Hypothalamus (tissue), 51 donors: ENCODE measurements around the gene RNF144A.
"Not testable (repeated sequence)": the region's sequence is repeated elsewhere in the genome, so short reads cannot be mapped to it uniquely, and the experiment has no call there.

Experiments
- DNase-seq, 51 donors: peaks; one replicate each; lab custom pipeline; 2025; lab: John Stamatoyannopoulos, UW

Gene RNF144A

DNA sequence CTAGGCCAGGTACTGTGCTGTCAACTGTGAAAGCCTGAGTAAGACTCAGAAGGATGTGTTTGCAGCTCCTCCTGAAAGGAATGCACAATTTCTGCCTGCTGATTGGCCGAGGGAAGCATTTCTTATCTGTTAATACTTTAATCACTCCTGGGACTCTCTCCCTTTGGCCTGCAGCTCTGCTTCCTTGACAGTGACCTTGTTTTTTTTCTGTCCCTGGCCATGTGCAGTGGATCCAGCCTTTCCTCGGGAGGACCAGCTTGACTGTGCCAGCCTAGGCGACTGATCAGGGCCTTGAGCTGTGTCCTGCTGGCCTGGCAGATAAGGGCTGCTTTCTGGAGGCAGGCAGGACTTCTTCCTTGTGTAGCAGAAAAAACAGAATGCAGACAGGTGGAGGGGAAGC, 10.0 kb downstream of the RNF144A start:
- DNase-seq = peak in 1 of 51 donors; percentile 32

GRCh38 chr2:6927753-6928152, 10.5 kb downstream of the RNF144A start:
- no peak for DNase-seq

GRCh38 chr2:6928452-6928851, 11.2 kb downstream of the RNF144A start:
- no peak for DNase-seq

DNA sequence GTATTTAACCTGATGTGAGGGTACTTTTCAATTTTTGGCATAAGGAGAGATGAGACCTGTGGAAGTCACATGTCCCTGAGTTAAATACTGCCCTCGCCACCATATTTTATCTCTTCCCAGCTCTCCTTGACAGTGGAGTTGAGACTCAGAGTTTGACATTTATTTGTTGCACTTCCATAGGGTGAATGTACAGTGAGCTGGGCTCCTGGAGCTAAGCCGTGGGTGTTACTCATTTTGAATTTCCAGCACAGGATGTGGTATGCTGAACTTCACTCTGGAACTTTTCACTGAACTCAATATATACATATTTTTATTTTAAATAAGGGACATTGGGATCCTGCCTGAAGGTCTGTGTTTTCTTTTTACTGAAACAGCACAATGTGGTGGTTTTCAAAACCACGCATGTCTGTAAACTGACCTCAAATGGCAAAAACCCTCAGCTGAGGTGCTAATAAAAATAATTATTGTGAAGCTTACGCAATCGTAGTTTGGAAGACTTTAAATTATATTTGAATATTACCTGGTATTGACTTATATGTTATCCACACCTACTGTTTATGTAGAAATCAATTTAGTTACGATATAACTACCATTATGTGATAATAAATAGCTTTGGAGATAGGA, 12.1 kb downstream of the RNF144A start:
- DNase-seq = no peak

DNA sequence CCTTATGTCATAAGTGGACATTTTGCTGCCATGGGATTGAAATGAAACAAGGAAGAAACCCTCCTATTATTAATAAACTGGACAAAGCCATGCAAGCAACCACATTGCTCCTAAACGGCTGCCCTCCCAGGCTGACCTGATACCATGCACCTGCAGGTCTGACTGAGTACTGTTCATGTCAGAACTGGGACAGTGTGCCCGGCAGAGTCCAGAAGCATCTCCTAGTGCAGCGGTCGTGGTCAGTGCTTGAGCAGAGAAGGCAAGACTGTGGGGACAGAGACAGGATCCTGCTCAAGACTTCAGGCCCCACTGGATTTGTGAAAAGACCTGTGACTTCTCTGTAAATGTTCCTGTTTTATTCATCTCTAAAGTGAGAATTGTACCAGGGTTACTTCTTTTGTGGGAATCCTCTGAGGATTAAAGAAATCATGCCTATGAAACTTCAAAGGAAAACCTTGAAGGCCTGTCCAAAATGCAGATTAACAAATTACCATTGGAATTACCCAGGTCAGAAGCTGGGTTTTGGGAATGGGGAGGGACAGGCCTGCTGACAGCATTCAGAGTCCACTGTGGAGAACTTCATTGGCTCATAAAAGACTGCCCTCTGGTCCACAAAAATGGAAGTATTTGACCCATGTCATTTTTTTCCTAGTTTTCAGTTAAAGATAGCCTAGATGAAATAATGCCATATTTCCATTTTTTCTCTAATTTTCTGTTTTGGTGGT, 13.9 kb downstream of the RNF144A start:
- DNase-seq = no peak

GRCh38 chr2:6931753-6932152, 14.5 kb downstream of the RNF144A start:
- DNase-seq = no peak

DNA sequence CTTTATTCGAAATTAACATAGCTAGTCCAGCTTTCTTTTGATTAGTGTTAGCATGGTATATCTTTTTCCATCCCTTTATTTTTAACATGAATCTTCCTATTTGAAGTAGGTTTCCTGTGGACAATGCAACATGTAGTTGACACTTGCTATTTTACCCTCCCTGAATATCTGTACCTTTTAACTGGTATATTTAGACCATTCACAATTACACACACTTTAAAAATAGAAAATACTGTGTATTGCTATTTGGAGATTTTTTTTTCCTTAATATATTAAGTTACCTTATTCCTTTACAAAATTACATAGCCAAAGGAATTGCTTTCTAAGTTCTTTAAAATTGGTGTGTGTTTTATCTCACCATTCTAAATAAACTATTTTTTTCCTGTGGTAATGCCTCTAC, 15.0 kb downstream of the RNF144A start:
- no peak for DNase-seq

GRCh38 chr2:6932828-6933227, 15.6 kb downstream of the RNF144A start:
- peak in 1 of 51 donors; percentile 24 for DNase-seq

DNA sequence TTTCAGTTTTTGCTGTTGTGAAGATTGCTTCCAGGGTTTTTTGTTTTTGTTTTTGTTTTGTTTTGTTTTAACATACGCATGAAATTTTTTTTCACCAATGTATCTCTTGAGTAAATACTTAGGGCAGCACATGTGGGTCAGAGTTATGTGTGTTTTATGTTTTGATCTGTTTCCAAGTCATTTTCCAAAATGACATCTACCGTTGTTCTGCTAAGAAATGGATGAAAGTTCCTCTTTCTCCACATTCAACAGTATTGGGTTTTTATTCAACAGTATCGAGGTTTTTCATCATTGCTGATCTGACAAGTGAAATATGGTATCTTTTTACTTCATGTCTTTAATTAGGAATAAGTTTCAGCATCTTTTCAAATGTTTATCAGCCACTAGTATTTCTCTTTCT, 16.7 kb downstream of the RNF144A start:
- no peak for DNase-seq

DNA sequence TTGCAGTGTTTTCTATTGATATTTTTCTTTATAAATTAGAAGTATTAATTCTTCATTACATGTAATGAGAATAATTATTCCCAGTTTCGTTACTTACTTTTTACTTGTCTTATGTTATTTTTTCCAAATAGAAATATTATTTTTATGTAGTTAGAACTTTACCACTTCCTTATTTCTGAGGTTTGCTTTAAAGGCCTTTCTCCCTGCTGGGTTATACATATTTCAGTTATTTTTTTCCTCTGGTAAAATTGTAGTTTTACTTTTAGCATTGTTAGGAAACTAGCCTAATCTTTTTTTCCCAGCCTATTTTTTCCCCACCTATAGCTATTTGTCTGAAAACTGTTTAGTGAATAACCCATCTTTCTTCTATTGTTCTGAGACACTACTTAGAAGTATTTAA, 17.1 kb downstream of the RNF144A start:
- DNase-seq = no peak

DNA sequence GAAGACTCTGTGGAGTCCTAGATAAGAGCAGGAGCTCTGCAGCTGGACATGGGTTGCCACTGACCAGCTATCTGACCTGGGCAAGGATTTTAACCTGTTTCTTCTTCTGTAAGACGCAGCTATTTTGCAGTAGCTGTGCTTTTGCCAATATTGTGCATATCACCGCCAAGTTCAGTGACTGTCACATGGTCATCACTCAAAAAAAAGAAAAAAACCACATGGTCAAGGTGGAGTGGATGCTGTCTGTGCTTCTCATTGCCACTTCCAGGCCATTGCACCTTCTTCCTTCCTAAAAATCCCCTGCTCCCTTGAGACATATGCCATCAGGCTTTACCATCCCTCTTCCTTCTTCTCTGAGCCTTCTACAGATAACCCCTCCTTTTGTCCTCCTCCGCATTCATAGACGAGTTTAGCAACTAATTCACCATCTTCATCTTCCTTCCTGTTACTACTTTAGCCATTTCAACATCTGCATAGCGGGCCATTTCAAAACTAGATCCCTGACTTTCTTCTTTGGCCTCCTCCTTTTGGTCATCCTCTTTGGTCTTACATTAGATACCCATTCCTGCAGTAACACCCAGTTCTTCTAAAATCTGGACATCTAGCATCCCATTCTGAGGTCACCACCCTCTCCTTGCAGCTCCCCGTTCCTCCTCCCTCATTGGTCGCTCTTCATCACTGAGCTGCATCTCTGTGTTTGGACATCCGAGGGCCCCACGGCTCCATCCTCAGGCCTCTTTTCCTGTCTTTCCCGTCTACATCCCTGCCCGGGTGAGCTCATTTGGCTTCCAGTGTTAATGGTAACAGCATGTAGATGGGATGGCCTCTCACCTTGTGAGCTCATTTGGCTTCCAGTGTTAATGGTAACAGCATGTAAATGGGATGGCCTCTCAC, 17.8 kb downstream of the RNF144A start:
- peak in 12 of 51 donors; percentile 31 to 67 (median 40) for DNase-seq

- not testable (repeated sequence) for DNase-seq
Measured at GRCh38 chr2:6935652-6936020, 18.4 kb downstream of the RNF144A start.

- DNase-seq = no peak
Measured at GRCh38 chr2:6937157-6937556, 19.9 kb downstream of the RNF144A start.

DNA sequence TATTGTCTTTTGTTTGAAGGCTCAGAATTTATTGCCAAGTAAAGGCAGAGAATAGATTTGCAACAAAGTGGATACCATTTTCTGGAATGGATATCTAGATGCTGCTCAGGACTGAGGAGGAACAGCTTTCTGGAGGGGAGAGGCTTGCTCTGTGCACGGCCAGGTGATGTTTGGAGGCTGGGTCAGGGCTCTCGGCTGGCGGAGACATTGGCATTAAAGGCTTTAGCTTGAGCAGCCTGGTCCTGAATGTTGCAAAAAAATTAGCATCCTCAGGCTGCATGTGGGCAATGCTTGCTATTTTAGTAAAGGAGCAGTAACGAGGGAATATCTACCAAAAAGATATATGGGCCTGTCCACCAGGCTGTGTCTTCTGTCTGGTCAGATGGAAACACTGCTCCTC, 20.4 kb downstream of the RNF144A start:
- no peak for DNase-seq

DNA sequence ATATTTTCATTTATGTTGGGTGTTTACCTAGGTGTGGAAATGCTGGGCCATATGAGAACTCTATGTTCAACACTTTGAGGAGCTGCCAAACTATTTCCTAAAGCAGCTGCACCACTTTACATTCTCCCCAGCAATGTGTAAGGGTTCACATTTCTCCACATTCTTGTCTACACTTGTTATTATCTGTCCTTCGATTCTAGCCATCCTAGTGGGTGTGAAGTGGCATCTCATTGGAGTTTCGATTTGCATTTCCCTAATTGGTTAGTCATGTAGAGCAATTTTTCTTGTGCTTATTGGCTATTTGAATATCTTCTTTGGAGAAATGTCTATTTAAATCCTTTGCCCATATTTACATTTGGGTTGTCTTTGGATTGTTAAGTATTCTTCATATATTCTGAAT, 21.9 kb downstream of the RNF144A start:
- DNase-seq = no peak

DNA sequence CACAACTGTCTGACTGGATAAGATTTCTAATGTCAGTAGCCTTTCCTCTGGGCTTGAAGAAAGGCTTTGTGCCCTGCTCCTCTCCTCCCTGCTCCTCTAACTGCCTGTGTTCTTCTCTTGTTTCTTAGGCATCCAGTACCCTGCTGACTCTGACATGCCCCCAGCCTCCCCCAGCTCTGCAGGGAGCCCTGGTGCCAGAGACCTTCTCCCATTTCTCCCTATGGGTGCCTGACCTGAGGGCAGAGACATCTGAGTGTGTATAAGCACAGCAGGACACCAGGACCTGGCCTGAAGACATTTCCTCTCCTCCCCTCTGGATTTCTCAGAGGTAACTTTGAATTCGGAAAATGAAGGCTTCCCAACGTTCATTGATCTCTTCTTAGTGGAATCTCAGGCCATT, 23.6 kb downstream of the RNF144A start:
- DNase-seq = no peak

GRCh38 chr2:6941299-6942046, 24.3 kb downstream of the RNF144A start:
- DNase-seq = peak in 3 of 51 donors; percentile 23 to 50 (median 34)

- DNase-seq = no peak
Measured at GRCh38 chr2:6942848-6943247, 25.6 kb downstream of the RNF144A start.

DNA sequence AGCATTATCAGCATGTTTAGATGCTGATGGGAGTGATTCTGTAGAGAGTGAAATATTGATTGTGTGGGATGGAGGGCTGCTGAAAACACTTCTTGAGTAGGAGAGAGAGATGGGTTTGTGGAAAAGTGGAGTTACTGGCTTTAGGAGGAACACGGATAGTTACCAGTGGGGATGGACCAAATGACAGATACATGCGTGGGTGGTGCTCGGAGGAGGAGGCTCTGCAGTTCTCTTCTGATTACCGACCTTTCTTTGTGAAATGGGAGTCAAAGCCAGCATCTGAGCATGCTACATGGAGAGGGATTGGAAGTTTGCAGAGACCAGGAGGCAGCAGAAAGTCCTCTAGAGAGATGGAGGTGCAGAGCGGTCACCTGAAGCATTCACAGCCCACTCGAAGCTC, 26.3 kb downstream of the RNF144A start:
- DNase-seq = no peak

DNA sequence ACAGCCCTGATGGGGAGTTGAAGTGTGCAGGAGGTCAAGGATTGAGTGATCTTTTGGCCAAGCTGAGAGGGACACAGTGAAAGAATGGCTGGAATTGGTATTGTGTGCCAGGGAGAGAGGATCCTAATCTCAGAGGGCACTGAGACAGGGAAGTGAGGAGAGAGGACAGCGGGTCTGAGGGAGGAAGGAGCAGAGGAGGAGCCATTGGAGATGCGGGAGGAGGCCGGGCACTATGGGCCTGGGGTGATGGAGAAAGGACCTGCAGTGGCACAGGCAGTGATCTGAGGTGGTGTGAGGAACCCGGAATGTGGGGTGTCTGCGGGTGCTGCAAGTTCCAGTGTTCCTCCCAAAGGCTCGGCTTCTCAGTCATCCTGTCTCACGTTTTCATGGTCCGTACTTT, 26.8 kb downstream of the RNF144A start:
- DNase-seq = no peak

GRCh38 chr2:6944555-6944954, 27.3 kb downstream of the RNF144A start:
- no peak for DNase-seq
